NOMO-1 treated with DMSO at 0.1 percent for 48 hours (cell line): ENCODE measurements around the gene RAB15.

Experiments used
- DNase-seq: peaks from one replicate; lab custom pipeline; 2025; ENCODE audit not compliant: unreplicated experiment; lab: John Stamatoyannopoulos, UW

Gene RAB15

DNA sequence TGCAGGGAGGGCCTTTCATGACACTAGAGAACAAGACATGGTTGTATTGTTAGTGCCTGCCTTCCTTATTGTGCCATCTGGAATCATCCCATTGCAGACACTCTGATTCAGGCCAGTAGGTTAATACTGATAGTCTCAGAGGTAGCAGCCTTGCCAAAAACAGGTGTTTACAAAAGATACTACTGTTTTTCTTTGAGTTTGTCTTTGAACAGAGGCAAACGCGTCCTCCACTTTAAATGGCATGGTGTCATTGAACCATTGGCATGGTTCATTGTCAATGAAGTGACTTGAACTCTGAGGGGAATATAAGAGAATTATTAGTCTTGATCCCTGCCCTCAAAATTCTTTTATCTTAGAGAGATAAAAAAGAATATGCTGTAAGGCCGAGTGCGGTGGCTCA, 18.8 kb upstream of the RAB15 start:
- DNase-seq, result no peak

DNA sequence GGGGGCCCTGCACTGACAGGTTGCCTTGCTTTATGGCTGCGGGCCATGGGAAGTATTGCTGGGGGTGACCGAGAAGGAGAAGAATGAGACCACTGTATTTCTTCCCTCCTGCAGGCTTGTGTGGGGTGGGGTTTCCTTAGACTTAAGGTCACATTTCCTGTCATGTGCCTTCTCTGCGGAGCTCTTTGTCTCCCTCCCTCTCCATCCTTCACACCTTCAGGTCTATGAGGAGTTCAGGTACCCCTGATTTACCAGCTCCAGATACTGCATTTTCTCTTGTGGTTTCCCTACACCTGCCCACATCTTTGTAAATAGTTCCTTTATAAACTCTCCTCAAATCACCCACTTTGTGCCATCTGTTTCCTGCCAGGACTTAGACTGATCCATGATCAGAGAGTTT, 18.2 kb upstream of the RAB15 start:
- no peak for DNase-seq

DNA sequence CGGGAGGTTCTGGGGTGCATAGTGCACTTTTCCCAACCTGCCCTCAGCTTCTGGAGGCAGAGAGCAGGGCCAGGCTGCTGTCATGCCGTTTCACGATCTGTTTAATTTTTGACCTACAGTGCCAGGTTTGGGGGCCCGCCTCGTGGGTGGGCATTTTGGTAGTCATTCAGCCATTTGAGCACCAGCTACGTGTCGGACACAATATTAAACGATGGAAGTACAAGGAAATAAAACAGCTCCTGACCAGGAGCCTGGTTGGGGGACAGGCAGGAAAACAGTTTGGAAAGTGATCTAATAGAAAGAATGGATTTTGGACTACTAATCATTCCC, 15.3 kb upstream of the RAB15 start:
- DNase-seq, result no peak

DNA sequence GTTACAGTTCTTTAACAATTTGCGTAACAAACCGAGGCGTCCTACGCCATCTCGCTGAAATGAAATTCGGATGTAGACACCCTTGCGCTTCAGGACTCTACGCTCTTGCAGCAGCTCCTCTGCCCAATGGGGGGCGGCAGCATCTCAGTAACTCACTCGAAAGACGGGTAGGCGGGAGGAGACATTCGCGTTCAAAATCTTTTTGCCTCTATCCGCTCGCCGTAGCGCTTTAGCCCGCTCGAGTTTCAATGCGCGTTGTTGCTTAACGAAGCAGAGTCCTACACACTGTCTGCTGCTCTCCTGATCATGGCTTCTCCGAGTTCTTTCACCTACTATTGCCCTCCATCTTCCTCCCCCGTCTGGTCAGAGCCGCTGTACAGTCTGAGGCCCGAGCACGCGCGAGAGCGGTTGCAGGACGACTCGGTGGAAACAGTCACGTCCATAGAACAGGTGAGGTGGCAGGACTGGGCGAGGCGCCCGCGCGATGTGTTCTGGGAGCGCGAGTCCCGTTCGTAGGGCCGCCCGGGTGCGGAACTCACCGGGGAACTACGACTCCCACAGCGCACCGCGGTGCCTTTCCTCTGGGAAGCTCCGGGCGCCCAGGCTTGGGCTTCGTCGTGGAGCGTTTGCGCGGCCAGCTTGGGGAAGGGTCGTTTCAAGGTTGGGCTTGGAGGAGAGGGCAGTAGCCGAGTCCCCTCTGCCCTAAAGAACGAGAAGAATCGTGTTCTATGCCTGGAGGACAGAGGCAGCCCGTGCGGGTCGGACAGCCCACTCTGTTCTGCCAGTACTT, 14.7 kb upstream of the RAB15 start, which contains the start of gene FNTB:
Gene FNTB (plus strand): TSS at position 248 of the 790 bp plus-strand sequence. CDS start 59 bp downstream, at position 307.
- DNase-seq, result peak; percentile 99

DNA sequence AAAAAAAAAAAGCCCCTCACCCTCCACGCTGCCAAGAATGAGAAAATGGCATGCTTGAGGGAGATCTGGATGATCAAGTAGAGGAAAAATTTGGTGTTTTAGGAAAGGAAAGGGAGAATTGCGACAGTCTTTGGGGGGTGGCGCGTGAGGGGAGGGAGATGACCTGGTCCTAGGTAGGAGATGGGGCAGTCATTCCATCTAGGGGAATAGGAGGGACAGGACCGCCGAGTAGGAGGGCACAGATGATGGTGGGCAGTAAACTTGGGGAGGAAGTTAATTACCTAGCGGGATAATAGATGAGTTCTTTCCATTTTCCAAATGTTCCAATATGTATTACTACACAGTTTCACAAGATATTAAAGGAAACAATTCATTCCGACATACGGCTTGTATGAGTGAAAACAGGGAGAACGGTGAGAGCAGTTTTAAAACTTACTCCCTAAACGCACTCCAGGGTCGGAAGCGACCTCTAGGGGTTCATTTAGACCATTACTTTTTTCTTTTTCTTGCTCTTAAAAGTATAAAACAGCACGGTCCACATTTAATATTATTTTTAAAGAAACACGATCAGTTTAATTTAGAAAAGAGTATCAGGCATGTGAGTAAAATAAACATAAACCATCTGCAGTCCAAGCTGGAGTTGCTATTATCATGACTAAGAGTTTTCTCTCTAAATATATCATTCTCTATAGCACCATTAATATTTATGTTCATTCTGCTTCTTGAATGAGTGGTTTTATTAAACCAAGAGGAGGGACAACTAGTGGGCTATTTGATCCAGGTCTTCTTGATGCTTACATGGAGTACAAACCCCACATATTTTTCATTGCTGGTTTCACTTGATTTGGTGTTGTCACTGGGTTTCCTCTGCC, 11.5 kb upstream of the RAB15 start:
- DNase-seq, result peak; percentile 57

DNA sequence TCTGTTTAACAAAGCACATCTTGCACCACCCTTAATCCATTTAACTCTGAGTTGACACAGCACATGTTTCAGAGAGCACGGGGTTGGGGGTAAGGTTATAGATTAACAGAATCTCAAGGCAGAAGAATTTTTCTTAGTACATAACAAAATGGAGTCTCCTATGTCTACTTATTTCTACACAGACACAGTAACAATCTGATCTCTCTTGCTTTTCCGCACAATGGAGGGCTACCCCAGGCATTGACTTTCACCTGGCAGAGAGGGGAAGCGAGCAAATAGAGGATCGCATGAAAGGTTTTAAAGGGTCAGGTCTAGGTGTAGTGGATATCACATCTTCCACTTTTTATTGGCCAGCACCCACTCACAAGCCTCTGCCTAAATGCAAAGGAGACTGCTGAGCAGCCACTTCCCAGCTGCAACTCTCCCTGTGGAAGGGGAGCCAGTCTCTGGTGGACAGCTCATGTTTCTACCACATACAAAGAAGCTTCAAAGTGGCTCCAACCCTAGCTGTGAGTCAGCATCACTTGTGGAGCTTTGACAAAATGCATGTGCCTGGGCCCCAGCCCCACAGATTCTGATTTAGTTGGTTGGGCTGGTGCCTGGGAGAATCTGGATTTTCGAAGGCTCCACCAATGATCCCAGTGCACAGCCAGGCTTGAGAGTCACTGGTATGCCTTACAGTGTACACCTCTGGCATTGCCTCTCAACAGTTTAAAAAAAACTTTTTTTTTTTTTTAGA, 7.4 kb upstream of the RAB15 start:
- no peak for DNase-seq

DNA sequence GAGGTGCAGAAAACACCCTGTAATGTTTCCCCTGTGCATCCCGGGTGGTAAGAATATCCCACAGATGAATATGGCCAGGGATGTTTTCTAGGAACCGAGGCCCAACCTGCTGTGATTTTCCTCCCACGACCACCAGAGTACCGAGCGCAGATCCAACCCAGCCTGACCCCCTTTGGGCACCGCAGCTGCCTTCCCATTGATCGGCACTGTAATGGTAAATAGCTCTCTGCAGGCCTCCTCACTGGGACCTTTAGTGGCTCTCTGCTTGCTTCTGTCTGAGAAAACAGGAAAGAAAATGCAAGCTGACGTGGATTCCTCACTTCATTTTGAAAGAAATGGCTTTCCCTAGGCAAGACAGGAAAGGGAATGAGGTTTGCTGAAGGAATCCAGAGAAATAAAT, 2.4 kb upstream of the RAB15 start:
- no peak for DNase-seq

DNA sequence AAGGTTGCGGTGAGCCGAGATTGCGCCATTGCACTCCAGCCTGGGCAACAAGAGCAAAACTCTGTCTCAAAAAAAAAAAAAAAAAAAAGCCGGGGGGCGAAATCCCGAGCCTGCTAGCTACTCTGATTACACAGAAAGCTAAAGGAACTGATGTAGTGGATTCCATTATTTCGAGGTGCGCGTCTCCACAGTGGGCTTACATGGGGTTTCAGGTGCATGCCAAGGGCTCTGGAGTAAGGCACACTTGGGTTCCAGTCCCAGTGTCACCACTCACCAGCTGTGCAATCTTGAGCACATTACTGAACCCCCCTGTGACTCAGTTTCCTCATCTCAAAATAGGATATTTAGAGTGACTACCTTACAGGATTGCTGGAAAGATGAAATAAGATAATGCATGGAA, 1.7 kb upstream of the RAB15 start:
- DNase-seq, result no peak

DNA sequence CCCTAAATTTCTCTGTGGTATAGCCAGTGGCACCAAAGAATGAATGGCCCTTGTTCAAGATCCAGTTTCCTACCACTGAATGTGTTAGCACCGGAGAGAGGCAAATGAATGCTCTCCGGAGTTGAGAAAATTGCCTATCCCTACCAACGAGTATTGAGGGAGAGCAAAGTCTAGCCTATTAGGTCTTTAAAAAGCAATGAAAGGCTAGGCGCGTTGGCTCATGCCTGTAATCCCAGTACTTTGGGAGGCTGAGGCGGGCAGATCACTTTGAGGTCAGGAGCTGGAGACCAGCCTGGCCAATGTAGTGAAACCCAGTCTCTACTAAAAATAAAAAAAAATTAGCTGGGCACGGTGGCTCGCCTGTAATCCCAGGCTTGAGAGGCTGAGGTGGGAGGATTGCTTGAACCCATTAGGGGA, 898 bp upstream of the RAB15 start:
- no peak for DNase-seq

DNA sequence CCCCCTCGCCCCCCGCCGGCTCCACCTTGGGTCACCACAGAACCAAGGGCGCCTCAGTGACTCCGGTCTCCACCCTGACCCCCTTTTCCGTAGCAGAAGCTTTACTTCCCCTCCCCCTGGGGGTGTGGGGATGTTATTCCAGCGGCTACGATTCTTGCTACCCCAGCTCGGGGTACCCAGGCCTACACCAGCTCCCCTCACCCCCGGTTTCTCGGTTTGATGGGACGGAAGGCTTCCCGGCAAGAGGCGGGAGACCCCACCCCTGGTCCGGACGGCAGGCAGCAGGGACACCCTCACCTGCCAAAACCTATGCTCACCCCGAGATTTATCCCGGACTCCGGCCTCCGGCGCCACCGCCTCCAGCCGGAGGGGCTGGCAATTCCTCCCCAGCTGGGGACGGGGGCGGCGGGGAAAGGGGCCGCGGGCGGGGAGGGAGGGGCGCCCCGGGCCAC, 619 bp downstream of the RAB15 start:
- DNase-seq, result no peak

DNA sequence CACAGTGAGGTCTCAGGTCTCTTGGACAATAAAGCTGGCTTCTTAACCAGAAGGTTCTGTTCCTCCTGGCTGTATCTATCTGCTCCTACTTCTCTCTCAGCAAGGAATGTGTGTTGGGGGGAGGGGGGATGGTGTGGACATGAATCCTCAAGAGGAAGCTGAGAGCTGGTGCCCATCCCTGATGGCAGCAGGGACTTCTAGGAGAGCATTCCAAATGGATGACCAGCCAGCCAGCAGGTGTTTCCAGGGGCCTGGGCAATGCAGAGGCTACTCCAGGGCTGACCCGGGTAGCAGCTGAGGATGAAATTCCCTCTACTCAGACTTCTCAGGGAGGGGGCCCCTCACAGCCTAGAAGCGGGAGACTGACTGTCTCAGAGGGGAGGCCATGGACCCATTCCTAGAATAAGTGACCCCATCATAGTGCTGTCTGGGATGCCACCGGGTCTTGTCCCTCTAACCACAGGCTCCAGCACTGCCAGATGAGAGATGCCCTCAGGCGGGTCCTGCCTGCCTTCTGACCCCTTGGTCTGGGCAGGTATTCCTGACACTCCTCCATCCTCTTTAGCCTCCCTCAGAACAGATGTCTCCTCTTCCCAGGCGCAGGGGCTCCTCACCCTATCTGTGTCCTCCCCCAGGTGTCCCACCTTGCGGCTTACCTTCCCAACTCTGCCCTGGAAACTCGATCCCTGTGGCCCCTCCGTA, 1.2 kb downstream of the RAB15 start:
- DNase-seq, result no peak

DNA sequence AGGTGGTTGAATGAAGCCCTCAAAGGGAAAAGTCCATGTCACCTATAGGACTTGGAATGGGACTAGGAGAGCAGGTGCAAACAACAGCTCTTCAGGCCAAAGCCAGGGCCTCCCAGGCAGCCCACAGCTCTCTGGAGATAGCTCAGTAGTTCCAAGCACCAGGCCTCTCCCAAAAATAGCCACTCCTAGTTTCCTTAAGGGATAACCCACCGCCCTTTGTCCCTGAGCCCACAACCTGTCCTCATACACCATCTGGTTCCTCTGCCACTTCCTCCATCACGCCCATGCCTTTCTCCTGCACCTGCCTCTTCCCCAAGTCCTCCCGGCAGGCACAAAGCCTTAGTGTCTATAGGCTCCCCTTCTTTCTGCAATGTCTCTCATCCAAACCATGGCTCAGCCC, 2.1 kb downstream of the RAB15 start:
- no peak for DNase-seq

DNA sequence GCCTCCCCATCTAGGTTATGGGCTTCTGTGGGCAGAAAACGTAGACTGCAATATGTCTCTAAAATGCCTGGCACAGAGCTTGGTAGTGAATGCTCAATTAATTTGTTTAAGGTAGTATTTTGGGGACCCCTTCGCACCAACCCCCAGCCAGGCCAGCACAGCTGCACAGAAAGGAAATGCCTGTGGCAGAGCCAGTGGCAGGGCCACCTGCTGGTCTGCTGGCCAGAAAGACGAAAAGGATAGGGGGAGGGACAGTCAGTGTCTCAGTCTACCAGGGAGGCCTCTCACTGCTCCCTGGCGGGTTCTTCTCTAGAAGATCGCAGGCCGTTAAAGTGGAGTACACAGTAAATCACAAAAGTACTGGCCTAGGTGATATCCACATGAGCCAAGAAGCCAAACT, 3.5 kb downstream of the RAB15 start:
- no peak for DNase-seq

DNA sequence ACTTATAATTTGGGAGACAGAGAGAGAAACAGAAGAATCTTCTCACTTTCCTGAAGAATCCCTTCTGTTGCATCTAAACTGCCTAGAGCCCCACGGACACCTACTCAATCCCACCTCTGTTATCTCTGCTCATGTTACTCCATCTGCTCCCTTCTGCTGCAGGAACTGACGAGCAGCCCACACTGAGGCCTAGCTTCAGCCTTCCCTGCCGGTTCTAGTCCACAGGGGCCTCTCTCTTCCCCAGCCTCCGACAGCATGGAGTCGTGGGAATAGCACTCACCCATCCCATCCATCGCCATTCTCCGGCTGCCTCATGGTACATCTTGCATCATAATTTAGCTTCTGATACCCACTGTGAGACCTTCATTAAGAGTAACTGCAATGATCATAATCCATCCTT, 4.0 kb downstream of the RAB15 start:
- DNase-seq, result no peak

DNA sequence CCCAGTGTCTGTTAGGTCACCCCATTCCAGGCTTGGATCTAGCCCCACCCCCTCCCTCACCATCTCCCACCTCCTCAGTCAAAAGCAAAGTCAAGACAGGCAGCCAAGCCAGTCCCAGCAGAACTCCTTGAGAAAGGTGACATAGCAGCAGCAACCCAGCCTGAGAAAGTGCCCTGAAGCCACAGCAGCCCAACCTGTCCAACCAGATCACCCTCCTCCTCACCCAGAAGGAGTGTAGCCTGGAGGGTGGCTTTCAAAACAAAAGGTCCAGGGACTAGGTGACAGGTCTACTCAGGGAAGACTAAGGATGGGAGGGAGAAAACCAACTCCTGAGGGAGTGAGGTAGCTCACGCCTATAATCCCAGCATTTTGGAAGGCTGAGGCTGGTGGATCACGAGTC, 5.2 kb downstream of the RAB15 start:
- DNase-seq, result no peak

DNA sequence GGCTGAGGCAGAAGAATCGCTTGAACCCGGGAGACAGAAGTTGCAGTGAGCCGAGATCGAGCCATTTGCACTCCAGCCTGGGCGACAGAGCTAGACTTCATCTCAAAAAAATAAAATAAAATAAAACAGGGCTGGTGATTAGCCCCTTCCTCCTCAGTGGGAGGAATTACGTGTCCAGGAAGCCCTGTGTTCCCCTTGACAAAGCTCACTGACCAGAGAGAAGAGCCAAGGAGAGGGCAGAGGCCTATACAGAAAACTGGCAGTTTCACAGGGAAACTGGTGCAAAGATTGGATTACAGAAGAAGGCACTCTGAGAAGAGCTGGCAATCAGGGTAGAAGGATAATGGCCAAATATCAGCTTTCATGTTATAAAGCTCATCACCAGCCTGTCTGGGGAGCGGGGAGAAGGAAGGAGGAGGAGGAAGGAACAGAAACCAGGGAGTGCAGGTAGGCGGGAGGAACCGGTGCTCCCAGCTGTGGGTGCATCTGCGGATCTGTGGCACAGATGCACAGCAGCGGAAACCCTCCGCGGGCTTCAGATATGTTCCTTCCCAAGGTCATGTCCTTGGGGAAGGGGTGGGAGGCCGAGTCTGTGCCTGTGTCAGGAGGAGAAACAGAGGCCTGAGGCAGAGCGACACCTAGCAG, 6.7 kb downstream of the RAB15 start:
- DNase-seq, result no peak

DNA sequence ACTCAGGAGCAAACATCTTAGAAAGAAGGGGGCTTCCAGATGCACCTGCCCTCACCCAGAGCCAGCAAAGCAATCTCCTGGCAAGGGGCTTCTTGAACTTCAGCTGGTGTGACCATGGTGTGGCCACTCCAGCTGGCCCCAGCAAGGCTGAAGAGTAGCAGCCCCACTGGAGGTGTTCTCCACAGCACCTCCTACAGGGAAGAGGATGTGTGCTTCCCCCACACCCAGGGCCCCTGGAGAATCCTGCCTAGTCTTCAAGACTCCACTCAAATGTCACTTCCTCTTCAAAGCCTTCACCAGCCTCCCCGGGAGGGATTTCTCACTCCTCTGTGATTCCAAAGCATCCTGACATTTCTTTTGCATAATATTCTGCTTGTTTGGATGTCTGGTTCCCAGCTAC, 8.5 kb downstream of the RAB15 start:
- DNase-seq, result no peak

DNA sequence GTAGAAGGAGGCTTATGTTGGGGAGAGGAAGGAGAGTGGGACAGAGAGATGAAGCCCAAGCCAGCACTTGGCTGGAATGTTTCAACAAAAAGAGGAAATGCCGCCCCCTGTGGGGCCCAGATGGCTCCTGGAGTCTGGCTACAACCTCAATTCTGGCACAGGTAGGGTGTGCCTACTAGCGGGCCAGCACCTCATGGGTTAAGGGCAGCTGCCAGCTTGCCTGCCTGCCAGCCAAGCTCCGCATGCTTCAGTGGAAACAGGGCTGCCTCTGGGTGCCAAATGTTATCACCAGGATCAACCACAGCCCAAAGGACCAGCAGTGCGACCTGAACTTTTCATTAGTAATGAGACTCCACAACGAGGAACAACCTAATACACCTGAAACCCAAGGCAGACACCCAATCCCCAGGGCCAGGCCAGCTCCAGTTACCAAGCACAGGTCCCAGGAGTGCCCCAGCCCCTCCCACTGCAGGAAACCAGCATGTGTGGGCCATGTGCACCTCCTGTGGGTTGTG, 11.3 kb downstream of the RAB15 start:
- DNase-seq, result no peak

DNA sequence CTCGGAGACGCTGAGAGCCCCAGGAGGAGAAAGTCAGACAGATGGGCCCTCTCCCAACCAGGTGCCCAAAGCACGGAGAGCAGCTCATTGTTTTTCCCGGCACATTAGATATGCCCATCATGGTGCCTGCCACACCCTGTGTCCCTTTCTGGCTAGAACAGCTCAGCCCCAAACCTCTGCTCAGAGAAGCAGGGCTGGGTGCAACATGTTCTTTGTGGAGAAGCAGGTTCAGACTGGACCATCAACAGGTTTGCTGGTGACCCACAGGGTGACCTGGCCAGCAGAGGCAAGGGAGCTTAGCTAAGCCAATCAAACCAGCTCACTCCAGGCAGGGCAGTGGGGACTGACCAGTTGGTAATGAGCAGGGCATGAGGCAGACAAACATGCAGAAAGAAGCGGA, 13.4 kb downstream of the RAB15 start:
- no peak for DNase-seq

DNA sequence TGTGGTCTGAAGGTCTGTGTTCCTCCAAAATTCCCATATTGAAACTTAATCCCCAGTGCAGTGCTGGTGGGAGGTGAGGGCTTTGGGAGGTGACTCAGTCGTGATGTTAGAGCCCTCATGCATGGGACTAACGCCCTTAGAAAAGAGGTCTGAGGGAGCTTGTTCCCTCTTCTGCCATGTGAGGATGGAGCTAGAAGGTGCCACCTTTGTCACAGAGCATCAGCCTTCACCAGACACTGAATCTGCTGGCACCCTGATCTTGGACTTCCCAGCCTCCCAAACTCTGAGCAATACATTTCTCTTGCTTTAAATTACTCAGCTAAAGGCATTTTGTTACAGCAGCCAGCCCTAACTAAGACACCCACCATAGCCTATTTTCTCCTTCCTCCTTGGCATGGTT, 13.9 kb downstream of the RAB15 start:
- DNase-seq, result no peak
